ENCODE measurements around the gene TGM2. TPM values are rescaled to one million over a fixed set of nuclear protein-coding genes. Genes with fewer than 3 reads are reported as not detected.

Gene TGM2
- 1,934 and 2,042 TPM in 2 replicates for total RNA-seq

GRCh38 chr20:38165089-38165965 is at the start of gene TGM2:
Gene TGM2, minus strand, starts transcription at chr20:38165270. Its CDS starts 72 bp downstream, at chr20:38165198.

Other genes with a start within 250 kb of the TGM2 start
- 15.4 and 23.1 TPM in 2 replicates for gene TTI1, start 131.8 kb downstream of the TGM2 start, total RNA-seq
- 29.1 and 29.4 TPM in 2 replicates for gene RPRD1B, start 131.5 kb downstream of the TGM2 start, total RNA-seq
- 0.65 and 1.5 TPM in 2 replicates for gene KIAA1755, start 95.5 kb upstream of the TGM2 start, total RNA-seq
- gene BPI, start 138.9 kb upstream of the TGM2 start, total RNA-seq: not detected in 2 replicates
- gene LBP, start 181.2 kb upstream of the TGM2 start, total RNA-seq: not detected in 2 replicates